Psoas muscle (tissue), 8 donors: ENCODE data around the gene MEX3D. TPM values are rescaled to one million over a fixed set of nuclear protein-coding genes. Genes with fewer than 3 reads are reported as not detected.

Source experiments
- ATAC-seq, 4 donors: fragments of 200-7000 bp; cut with Tn5 transposase; one replicate each; pipeline ENCODE4 v1.9.1; 2020; ENCODE audit warnings: moderate library complexity in 3 of 4, mild to moderate bottlenecking in 2 of 4
- DNase-seq, 2 donors: peaks; one replicate each; pipeline ENCODE4 v3.0.0-alpha.2; 2020
- H3K27ac ChIP-seq: fragments of 200-600 bp; one replicate; pipeline ENCODE4 v1.8.0; 2022
- H3K27me3 ChIP-seq, 3 donors: fragments of 200-600 bp in 1 of 3; one replicate each; pipeline versions ENCODE4 v1.6.1 to v1.8.0; 2013 to 2022; ENCODE audit warnings: low read length in 2 of 3, mild to moderate bottlenecking in 2 of 3, moderate library complexity in 1 of 3; ENCODE audit not compliant: insufficient read depth in 3 of 3
- H3K36me3 ChIP-seq, 2 donors: fragments of 200-600 bp in 1 of 2; one replicate each; pipeline versions ENCODE4 v1.6.1 to v1.8.0; 2013 to 2022; ENCODE audit warnings: low read depth in 1 of 2, mild to moderate bottlenecking in 1 of 2, moderate library complexity in 1 of 2; ENCODE audit not compliant: insufficient read depth in 1 of 2
- H3K4me1 ChIP-seq: fragments of 200-600 bp; one replicate; pipeline ENCODE4 v1.8.0; 2022
- H3K4me3 ChIP-seq: fragments of 200-600 bp; one replicate; pipeline ENCODE4 v1.8.0; 2022; ENCODE audit warnings: mild to moderate bottlenecking
- H3K9me3 ChIP-seq: fragments of 200-600 bp; one replicate; pipeline ENCODE4 v1.8.0; 2022
- WGBS, 3 donors: extraction: QIAGEN DNeasy Blood & Tissue Kit; methylation state at CpG; one replicate each; pipeline versions ENCODE4 v1.1.6 to v1.1.7; 2013; 5-methylcytosine and 5-hydroxymethylcytosine counted together
- intact Hi-C, 2 donors: fragments of 100-400 bp; cut with DNase I; formaldehyde crosslinking; loops; one replicate each; pipeline versions ENCODE4 v1.11.0 to v1.14.2; 2022
- polyA plus RNA-seq, 3 donors: library from polyadenylated mRNA; stranded (reverse); fragments of 200-250 nt; gene quantifications; one replicate each; pipeline ENCODE4 v1.2.3, GENCODE V29; 2013
- total RNA-seq, 4 donors: library from RNA; stranded (reverse); fragmentation: NEBNext Ultra II Directional in 2 of 4; extraction: Animal tissue kit (Norgen Biotek cat#: 25700) in 2 of 4; gene quantifications; one replicate each; pipeline versions ENCODE4 v1.2.1 to v1.2.4, GENCODE V29; 2021 to 2023
- TF ChIP-seq, protein P1 (sequence below): fragments of 200-600 bp; IDR thresholded peaks from one replicate; pipeline ENCODE4 v1.8.0; 2022; ENCODE audit warnings: antibody characterized with exemption
- donor health status: healthy with polysubstance abuse.
- donor health status: DM: no; HTN: no; CAD: no; lungs with moderate emphysema.
- donor health status: Bipolar disorder and iron deficiency.
- donor health status: healthy.
- donor health status: DM: yes; HTN: yes; CAD: no.
- donor health status: DM: no; HTN: no; CAD: no.
- donor health status: DM: no; HTN: no; CAD: no.
- donor health status: DM: yes; HTN: yes; CAD: no.

MEX3D gene
- total and polyA plus RNA-seq, 7 donors = 0.70 to 3.7 (median 2.5) TPM

DNA sequence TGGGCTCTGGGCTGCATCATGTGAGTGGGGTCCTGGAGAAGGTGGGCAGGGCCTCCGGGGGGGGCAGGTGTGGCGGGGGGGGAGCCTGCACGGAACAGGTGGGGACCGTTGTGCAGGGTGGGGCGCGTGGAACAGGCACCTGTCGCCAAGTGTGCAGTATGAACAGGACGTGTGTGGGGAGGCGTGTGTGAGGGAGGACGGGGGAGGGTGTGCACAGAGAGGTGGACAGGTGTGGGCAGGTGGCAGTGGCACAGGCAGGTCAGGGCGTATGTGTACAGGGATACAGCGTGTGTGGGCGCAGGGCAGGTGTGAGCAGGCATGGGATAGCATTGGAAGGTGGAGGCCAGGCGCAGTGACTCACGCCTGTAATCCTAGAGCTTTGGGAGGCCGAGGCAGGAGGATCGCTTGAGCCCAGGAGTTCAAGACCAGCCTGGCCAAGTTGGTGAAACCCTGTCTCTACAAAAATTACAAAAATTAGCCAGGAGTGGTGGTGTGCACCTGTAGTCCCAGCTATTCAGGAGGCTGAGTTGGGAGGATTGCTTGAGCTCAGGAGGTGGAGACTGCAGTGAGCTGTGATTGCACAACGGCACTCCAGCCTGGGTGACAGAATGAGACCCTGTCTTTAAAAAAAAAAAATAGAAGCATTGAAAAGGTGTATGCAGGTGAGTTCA is 41.0 kb downstream of the MEX3D start:
- DNase-seq = no peak
- intact Hi-C loops = loop anchor here in 1 of 2 donors (10.0 kb wide), 1 partner anchor 242 kb away; the partner anchor contains the start of gene EFNA2

DNA sequence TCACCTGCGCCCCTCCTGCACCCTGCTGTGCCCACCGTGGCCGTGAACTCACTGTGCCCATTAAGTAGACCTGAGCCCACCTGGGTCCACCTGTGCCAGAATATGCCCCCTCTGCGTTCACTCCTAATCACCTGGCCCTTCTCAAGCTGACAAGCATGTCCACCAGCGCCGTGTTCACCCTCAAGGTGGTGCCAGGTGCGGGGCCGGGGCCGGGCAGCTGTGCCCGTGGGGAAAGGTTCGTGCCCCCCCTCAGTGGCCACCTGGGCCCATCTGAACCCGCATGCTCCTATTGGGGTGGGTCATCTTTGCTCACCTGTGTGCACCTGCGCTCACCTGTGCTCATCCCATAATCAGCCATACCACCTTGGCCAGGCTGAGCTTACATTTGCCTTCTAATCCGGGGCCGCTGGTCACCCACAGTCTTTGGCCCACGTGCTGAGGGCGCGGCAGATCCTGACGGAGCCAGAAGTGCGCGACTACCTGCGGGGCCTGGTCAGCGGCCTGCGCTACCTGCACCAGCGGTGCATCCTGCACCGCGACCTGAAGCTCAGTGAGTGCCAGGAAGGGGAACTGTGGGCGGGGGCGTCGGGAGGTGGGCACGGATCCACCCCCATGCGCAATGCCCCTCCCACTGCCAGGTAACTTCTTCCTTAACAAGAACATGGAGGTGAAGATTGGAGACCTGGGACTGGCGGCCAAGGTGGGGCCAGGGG is 41.9 kb downstream of the MEX3D start:
- DNase-seq (no peak), ATAC-seq (no peak)
- intact Hi-C loops = loop anchor here in 1 of 2 donors (10.0 kb wide), 1 partner anchor 241 kb away; the partner anchor contains the start of gene EFNA2
- Histone ChIP-seq H3K36me3 (no peaks in the 10 kb centered on the region), H3K27ac (no peak overlapping the region), H3K9me3 (no peaks in the 10 kb centered on the region), H3K4me1 (no peaks in the 10 kb centered on the region), H3K4me3 (no peak overlapping the region), H3K27me3 (peaks cover 0 to 58% (median 18%) of the 10 kb centered on the region in 3 donors)
- WGBS, 3 donors = 74 to 77% (median 76%) methylated on average over 29 to 33 of the region's 33 CpGs
- TF ChIP-seq, protein P1, sequence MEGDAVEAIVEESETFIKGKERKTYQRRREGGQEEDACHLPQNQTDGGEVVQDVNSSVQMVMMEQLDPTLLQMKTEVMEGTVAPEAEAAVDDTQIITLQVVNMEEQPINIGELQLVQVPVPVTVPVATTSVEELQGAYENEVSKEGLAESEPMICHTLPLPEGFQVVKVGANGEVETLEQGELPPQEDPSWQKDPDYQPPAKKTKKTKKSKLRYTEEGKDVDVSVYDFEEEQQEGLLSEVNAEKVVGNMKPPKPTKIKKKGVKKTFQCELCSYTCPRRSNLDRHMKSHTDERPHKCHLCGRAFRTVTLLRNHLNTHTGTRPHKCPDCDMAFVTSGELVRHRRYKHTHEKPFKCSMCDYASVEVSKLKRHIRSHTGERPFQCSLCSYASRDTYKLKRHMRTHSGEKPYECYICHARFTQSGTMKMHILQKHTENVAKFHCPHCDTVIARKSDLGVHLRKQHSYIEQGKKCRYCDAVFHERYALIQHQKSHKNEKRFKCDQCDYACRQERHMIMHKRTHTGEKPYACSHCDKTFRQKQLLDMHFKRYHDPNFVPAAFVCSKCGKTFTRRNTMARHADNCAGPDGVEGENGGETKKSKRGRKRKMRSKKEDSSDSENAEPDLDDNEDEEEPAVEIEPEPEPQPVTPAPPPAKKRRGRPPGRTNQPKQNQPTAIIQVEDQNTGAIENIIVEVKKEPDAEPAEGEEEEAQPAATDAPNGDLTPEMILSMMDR = no peak

More for the DNA sequence above, 41.0 kb downstream of the MEX3D start:
- WGBS, 3 donors = 69 to 76% (median 70%) methylated on average over 14 to 18 of the region's 18 CpGs
- no peaks in the 10 kb centered on the region for H3K9me3 ChIP-seq
- no peak overlapping the region for H3K4me3 ChIP-seq
- peaks cover 0 to 67% (median 22%) of the 10 kb centered on the region in 3 donors for H3K27me3 ChIP-seq
- no peak for ATAC-seq
- H3K36me3 ChIP-seq = no peaks in the 10 kb centered on the region
- TF ChIP-seq, protein P1 = no peak
- no peaks in the 10 kb centered on the region for H3K4me1 ChIP-seq
- H3K27ac ChIP-seq = no peak overlapping the region

DNA sequence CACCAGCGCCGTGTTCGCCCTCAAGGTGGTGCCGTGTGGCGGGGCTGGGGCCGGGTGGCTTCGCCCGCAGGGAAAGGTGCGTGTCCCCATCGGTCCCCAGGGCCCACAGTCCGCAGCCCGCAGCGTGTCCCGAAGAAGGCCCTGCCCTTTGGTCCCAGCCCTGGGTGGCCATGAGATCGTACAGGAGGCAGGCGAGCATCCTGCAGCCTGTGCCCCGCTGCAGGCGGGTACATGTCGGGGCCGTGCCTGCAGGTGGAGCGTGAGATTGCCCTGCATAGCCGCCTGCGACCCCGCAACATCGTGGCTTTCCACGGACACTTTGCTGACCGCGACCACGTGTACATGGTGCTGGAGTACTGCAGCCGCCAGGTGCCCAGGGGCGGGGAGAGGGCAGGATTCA is 42.8 kb downstream of the MEX3D start:
- H3K27ac ChIP-seq = no peak overlapping the region
- no peak overlapping the region for H3K4me3 ChIP-seq
- no peaks in the 10 kb centered on the region for H3K9me3 ChIP-seq
- TF ChIP-seq, protein P1 = no peak
- DNase-seq (no peak), ATAC-seq (no peak)
- intact Hi-C loops = loop anchor here in 1 of 2 donors (10.0 kb wide), 1 partner anchor 241 kb away; the partner anchor contains the start of gene EFNA2
- H3K27me3 ChIP-seq = peaks cover 0 to 57% (median 18%) of the 10 kb centered on the region in 3 donors
- no peaks in the 10 kb centered on the region for H3K4me1 ChIP-seq
- 50 to 60% (median 55%) methylated on average over 28 to 31 of the region's 31 CpGs for WGBS, 3 donors
- no peaks in the 10 kb centered on the region for H3K36me3 ChIP-seq

DNA sequence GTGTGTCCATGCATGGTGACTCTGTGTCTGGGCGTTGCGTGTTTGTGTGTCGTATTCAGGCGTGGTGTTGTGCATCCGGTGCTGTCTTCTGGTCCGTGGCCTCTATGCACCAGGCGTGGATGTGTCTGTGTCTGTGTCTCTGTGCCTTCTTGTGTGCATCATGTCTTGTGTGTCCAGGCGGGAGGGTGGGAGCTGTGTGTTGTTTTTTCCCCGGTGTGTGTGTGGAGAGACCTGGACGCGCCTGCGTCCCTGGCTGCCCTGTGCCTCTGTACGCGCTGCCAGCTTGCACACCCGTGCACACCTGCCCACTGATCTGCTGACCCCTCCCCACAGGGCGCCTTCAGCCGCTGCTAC is 43.2 kb downstream of the MEX3D start:
- Histone ChIP-seq H3K9me3 (no peaks in the 10 kb centered on the region), H3K27me3 (peaks cover 0 to 53% (median 18%) of the 10 kb centered on the region in 3 donors), H3K36me3 (no peaks in the 10 kb centered on the region), H3K4me3 (peak overlapping the region; percentile 11), H3K4me1 (no peaks in the 10 kb centered on the region), H3K27ac (no peak overlapping the region)
- TF ChIP-seq, protein P1 = no peak
- 49 to 58% (median 50%) methylated on average over 17 of the region's 17 CpGs for WGBS, 3 donors
- intact Hi-C loops = loop anchor here in 1 of 2 donors (10.0 kb wide), 1 partner anchor 240 kb away; the partner anchor contains the start of gene EFNA2
- DNase-seq (no peak), ATAC-seq (no peak)
